GM19468 (cell line): ENCODE measurements around the gene TEX29.

Experiments
- ATAC-seq: cut with Tn5 transposase; IDR thresholded peaks from one replicate; pipeline ENCODE4 v1.9.1; 2021; ENCODE audit warnings: mild to moderate bottlenecking, moderate library complexity, moderate number of reproducible peaks; ENCODE audit not compliant: unreplicated experiment; ENCODE audit errors: extremely low read depth

Gene TEX29

GRCh38 chr13:111318386-111318785 lies 2.1 kb upstream of the TEX29 start:
- ATAC-seq = no peak

- ATAC-seq = no peak
Observed at GRCh38 chr13:111319521-111319920, 921 bp upstream of the TEX29 start.

GRCh38 chr13:111322001-111322915 lies 1.8 kb downstream of the TEX29 start:
- ATAC-seq = no peak

GRCh38 chr13:111322916-111323331 lies 2.5 kb downstream of the TEX29 start:
- ATAC-seq = no peak

- ATAC-seq = no peak
Observed at GRCh38 chr13:111323549-111323948, 3.1 kb downstream of the TEX29 start.

- ATAC-seq = no peak
Observed at GRCh38 chr13:111323950-111324651, 3.7 kb downstream of the TEX29 start.

DNA sequence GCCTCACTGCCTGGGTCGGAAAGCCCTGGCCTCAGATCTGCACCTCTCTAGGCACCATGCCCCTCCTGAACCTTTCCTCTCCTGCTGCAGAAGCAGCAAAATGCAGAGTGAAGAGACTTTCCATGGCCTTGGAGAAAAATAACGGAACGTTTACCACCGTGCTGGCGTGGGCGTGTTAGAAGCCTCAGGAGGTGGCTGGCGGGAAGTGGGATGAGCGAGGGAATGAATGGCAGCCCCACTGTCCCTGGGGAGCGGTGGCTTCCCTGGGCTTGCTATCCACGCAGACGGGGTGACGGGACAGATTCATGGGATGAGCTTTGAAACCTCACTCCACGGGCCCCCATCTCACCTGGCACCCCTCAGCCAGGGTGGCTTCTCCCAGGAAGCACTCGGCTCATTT lies 4.3 kb downstream of the TEX29 start:
- no peak for ATAC-seq

DNA sequence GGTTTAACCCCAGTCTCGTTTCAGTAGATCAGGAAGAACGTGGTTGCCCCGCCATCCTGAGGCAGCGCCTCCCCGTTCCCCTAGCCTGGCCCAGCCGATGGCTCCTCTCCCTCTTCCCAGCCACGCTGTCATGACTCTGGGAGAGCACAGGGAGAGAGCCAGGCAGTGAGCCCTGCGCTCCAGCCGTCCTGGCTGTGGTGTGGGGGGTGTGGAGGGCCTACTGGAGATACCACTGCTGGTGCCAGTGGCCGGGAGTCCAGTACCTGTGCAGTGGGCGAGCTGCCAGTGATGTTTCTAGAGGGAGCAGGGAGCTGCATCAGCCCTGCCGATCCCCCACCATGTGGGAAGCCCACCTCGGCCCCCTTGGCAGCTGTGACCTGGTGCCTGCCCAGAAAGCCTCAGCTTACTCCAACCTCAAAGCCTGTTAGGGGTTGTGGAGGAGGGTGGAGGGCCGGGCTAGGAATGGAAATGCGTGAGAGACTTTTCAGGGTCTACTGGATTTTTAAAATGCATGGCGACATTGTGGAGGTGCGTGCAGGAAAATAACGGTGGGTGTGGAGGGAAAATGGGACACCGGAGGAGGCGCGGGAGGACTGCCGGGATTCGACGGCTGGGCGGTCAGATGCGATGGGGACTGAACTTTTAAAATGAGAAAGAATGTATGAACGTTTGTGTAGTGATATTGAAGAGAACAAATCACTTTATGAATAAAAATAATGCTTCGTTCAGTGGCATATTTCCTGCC lies 4.9 kb downstream of the TEX29 start:
- no peak for ATAC-seq

- ATAC-seq = no peak
Observed at GRCh38 chr13:111325941-111326620, 5.6 kb downstream of the TEX29 start.

- no peak for ATAC-seq
Observed at GRCh38 chr13:111326621-111326965, 6.2 kb downstream of the TEX29 start.

GRCh38 chr13:111326981-111327642 lies 6.7 kb downstream of the TEX29 start:
- no peak for ATAC-seq

DNA sequence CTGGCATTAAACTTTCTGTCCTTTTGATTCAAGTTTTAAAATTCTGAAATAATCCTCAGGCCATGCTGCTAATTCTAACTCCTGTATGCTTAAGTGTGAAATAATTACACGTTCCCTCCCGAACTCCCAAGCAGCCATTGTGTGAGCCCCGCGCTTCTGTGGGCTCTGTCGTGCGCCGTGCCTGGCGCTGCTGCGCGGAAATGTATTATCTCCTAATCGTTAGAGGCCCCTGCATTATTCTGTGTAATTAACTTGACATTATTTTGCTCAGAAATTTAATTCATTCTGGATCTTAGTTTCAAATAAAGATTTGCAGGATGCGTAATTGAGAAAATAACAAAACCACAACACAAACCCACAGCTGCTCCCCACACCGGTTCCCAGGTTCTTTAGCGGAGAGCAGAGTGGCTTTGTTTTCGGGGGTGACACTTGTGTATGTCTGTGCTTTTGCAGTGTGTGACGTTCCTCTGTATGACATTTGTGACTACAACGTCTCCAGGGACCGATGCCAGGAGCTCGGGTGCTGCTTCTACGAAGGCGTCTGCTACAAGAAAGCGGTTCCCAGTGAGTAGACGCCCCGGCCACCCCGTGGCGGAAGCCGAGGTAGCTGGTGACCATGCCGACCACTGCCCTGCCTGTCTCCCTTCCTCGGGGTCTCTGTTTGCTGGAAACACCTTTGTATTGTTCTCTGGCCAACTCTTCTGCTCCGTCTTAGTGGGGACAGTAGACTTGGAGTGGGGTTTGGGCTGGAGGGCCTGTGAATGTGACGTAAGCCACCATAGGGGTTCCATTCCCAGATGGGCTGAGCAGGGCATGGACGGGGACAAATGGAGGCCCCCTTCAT lies 7.5 kb downstream of the TEX29 start:
- ATAC-seq = no peak

DNA sequence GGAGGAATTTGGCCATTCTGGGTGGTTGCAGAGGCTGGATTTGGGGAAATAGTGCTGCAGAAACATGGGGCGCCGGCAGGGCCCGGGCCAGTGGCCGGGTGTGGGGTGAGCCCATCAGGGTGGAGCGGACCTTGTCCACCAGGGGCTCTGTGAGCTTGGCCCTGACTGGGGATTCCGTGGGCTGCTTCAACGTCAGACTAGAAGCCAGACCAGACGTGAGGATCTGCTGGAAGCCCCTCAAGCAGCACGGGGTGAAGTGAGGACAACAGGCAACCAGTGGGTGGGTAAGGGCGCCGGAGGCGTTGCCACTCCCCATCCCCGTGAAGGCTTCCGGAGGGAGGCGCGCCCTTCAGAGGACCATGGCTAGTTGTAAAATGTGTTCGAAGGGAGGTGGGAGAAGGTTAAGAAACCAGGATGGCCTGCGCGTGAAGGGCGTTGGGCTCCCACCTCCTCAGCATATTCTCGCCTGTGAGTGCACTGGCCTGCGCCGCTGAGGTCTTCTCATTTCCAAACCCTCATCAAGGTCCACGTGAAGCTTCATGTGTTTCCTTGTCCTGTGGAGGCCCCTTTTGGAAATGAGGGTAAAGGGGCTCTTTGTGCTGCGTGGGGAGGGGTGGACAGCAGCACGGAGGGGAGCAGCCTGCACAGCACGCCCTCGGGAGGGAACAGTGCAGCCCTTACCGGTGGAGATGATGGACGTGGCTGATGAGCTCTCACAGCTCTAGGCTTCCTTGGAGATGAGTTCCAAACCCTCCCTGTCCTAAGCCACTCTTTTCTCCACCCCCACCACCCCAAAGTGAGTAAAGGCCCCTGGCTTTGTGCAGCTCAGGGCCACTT lies 8.3 kb downstream of the TEX29 start:
- ATAC-seq = no peak

GRCh38 chr13:111329641-111330040 lies 9.2 kb downstream of the TEX29 start:
- no peak for ATAC-seq

- ATAC-seq = no peak
Observed at GRCh38 chr13:111330066-111330610, 9.7 kb downstream of the TEX29 start.

DNA sequence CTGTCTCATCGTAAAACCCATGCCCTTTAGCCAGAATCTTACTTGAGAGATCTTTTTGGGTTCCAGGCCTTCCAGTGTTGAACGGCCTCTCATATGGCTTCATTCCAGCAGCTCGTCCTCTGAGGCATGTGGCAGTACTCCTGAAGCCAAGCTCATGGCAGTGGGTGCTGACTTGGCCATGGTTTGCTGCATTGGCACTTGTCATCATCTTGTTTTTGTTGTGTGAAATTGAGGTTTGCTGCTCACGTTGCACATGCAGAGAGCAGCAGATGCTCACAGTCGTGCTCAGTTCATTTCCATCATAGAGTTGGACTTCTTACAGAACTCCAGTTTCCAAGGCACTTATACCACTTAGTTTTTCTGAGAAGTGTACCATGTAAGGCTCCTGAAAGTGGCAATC lies 14.9 kb downstream of the TEX29 start:
- no peak for ATAC-seq

GRCh38 chr13:111336666-111337065 lies 16.2 kb downstream of the TEX29 start:
- no peak for ATAC-seq

- ATAC-seq = no peak
Observed at GRCh38 chr13:111337206-111337605, 16.8 kb downstream of the TEX29 start.
